HEK293 (cell line): ENCODE data around the gene SRSF4.

Source experiments
- BCL6B ChIP-seq: fragments of 450-650 bp; formaldehyde crosslinking; IDR thresholded peaks from 2 replicates; pipeline ENCODE4 v1.5.1; 2017; ENCODE audit warnings: missing biosample characterization, missing genetic modification characterization
- FEZF1 ChIP-seq: fragments of 450-650 bp; formaldehyde crosslinking; IDR thresholded peaks from 2 replicates; pipeline ENCODE4 v1.5.1; 2016; ENCODE audit warnings: missing biosample characterization, missing genetic modification characterization
- KLF7 ChIP-seq: fragments of 450-650 bp; formaldehyde crosslinking; IDR thresholded peaks from 2 replicates; pipeline ENCODE4 v1.5.1; 2016; ENCODE audit warnings: missing biosample characterization, missing genetic modification characterization, borderline replicate concordance
- SCRT1 ChIP-seq: fragments of 450-650 bp; formaldehyde crosslinking; IDR thresholded peaks from 2 replicates; pipeline ENCODE4 v1.5.1; 2016; ENCODE audit warnings: missing biosample characterization, missing genetic modification characterization, borderline replicate concordance
- SCRT2 ChIP-seq: fragments of 450-650 bp; formaldehyde crosslinking; IDR thresholded peaks from 2 replicates; pipeline ENCODE4 v1.5.1; 2016; ENCODE audit warnings: missing biosample characterization, missing genetic modification characterization
- ZFP37 ChIP-seq: fragments of 450-650 bp; formaldehyde crosslinking; IDR thresholded peaks from 2 replicates; pipeline ENCODE4 v1.5.1; 2016; ENCODE audit warnings: missing biosample characterization, missing genetic modification characterization
- ZNF2 ChIP-seq: fragments of 450-650 bp; formaldehyde crosslinking; IDR thresholded peaks from 2 replicates; pipeline ENCODE4 v1.5.1; 2016; ENCODE audit warnings: missing biosample characterization, missing genetic modification characterization
- ZNF214 ChIP-seq: fragments of 450-650 bp; formaldehyde crosslinking; IDR thresholded peaks from 2 replicates; pipeline ENCODE4 v1.5.1; 2017; ENCODE audit warnings: missing biosample characterization, mild to moderate bottlenecking, missing genetic modification characterization, borderline replicate concordance
- ZNF514 ChIP-seq: fragments of 450-650 bp; formaldehyde crosslinking; IDR thresholded peaks from 2 replicates; pipeline ENCODE4 v1.5.1; 2016; ENCODE audit warnings: missing biosample characterization, missing genetic modification characterization
- ZNF580 ChIP-seq: fragments of 450-650 bp; formaldehyde crosslinking; IDR thresholded peaks from 2 replicates; pipeline ENCODE4 v1.5.1; 2016; ENCODE audit warnings: missing biosample characterization, missing genetic modification characterization
- ZNF610 ChIP-seq: fragments of 450-650 bp; formaldehyde crosslinking; IDR thresholded peaks from 2 replicates; pipeline ENCODE4 v1.5.1; 2016; ENCODE audit warnings: missing biosample characterization, missing genetic modification characterization, borderline replicate concordance
- ZNF621 ChIP-seq: fragments of 450-650 bp; formaldehyde crosslinking; IDR thresholded peaks from 2 replicates; pipeline ENCODE4 v1.5.1; 2017; ENCODE audit warnings: missing biosample characterization, missing genetic modification characterization
- ZNF624 ChIP-seq: fragments of 450-650 bp; formaldehyde crosslinking; IDR thresholded peaks from 2 replicates; pipeline ENCODE4 v1.5.1; 2017; ENCODE audit warnings: missing biosample characterization, missing genetic modification characterization
- ZNF654 ChIP-seq: fragments of 450-650 bp; formaldehyde crosslinking; IDR thresholded peaks from 2 replicates; pipeline ENCODE4 v1.5.1; 2016; ENCODE audit warnings: low read depth, missing biosample characterization, missing genetic modification characterization
- ZNF792 ChIP-seq: fragments of 450-650 bp; formaldehyde crosslinking; IDR thresholded peaks from 2 replicates; pipeline ENCODE4 v1.5.1; 2016; ENCODE audit warnings: missing biosample characterization, missing genetic modification characterization
- ZSCAN23 ChIP-seq: fragments of 450-650 bp; formaldehyde crosslinking; IDR thresholded peaks from 2 replicates; pipeline ENCODE4 v1.5.1; 2016; ENCODE audit warnings: missing biosample characterization, missing genetic modification characterization
- ZSCAN5A ChIP-seq: fragments of 450-650 bp; formaldehyde crosslinking; IDR thresholded peaks from 2 replicates; pipeline ENCODE4 v1.5.1; 2016; ENCODE audit warnings: missing biosample characterization, missing genetic modification characterization
- TF ChIP-seq, protein P1 (sequence below): fragments of 450-650 bp; formaldehyde crosslinking; IDR thresholded peaks from 2 replicates; pipeline ENCODE4 v1.5.1; 2016; ENCODE audit warnings: missing biosample characterization, missing genetic modification characterization
- TF ChIP-seq, protein P2 (sequence below): fragments of 450-650 bp; formaldehyde crosslinking; IDR thresholded peaks from 2 replicates; pipeline ENCODE4 v1.5.1; 2016; ENCODE audit warnings: missing biosample characterization, missing genetic modification characterization
- TF ChIP-seq, protein P3 (sequence below): fragments of 450-650 bp; formaldehyde crosslinking; IDR thresholded peaks from 2 replicates; pipeline ENCODE4 v1.5.1; 2016; ENCODE audit warnings: missing biosample characterization, missing genetic modification characterization
- TF ChIP-seq, protein P4 (sequence below): fragments of 450-650 bp; formaldehyde crosslinking; IDR thresholded peaks from 2 replicates; pipeline ENCODE4 v1.5.1; 2016; ENCODE audit warnings: missing biosample characterization, missing genetic modification characterization, borderline replicate concordance
- TF ChIP-seq, protein P5 (sequence below): fragments of 450-650 bp; formaldehyde crosslinking; IDR thresholded peaks from 2 replicates; pipeline ENCODE4 v1.5.1; 2016; ENCODE audit warnings: missing biosample characterization, missing genetic modification characterization
- TF ChIP-seq, protein P6 (sequence below): fragments of 450-650 bp; formaldehyde crosslinking; IDR thresholded peaks from 2 replicates; pipeline ENCODE4 v1.5.1; 2016; ENCODE audit warnings: missing biosample characterization, missing genetic modification characterization

The SRSF4 gene

GRCh38 chr1:29171089-29171488 lies 10.6 kb downstream of the SRSF4 start (continued):
- TF ChIP-seq, protein P1, sequence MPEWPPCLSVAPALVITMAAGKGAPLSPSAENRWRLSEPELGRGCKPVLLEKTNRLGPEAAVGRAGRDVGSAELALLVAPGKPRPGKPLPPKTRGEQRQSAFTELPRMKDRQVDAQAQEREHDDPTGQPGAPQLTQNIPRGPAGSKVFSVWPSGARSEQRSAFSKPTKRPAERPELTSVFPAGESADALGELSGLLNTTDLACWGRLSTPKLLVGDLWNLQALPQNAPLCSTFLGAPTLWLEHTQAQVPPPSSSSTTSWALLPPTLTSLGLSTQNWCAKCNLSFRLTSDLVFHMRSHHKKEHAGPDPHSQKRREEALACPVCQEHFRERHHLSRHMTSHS (tag by site-specific recombination): no peak
- no peak for TF ChIP-seq ZFP37 (tag by site-specific recombination)
- TF ChIP-seq ZNF610 (tag by site-specific recombination): 0 out of 2 replicates have a peak, but pooled peaks have one; percentile 40
- no peak for TF ChIP-seq ZNF792 (tag by site-specific recombination)
- TF ChIP-seq ZNF214: no peak
- TF ChIP-seq, protein P2, sequence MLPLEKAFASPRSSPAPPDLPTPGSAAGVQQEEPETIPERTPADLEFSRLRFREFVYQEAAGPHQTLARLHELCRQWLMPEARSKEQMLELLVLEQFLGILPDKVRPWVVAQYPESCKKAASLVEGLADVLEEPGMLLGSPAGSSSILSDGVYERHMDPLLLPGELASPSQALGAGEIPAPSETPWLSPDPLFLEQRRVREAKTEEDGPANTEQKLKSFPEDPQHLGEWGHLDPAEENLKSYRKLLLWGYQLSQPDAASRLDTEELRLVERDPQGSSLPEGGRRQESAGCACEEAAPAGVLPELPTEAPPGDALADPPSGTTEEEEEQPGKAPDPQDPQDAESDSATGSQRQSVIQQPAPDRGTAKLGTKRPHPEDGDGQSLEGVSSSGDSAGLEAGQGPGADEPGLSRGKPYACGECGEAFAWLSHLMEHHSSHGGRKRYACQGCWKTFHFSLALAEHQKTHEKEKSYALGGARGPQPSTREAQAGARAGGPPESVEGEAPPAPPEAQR (tag by site-specific recombination): no peak
- no peak for TF ChIP-seq KLF7
- TF ChIP-seq, protein P3, sequence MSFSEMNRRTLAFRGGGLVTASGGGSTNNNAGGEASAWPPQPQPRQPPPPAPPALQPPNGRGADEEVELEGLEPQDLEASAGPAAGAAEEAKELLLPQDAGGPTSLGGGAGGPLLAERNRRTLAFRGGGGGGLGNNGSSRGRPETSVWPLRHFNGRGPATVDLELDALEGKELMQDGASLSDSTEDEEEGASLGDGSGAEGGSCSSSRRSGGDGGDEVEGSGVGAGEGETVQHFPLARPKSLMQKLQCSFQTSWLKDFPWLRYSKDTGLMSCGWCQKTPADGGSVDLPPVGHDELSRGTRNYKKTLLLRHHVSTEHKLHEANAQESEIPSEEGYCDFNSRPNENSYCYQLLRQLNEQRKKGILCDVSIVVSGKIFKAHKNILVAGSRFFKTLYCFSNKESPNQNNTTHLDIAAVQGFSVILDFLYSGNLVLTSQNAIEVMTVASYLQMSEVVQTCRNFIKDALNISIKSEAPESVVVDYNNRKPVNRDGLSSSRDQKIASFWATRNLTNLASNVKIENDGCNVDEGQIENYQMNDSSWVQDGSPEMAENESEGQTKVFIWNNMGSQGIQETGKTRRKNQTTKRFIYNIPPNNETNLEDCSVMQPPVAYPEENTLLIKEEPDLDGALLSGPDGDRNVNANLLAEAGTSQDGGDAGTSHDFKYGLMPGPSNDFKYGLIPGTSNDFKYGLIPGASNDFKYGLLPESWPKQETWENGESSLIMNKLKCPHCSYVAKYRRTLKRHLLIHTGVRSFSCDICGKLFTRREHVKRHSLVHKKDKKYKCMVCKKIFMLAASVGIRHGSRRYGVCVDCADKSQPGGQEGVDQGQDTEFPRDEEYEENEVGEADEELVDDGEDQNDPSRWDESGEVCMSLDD (tag by site-specific recombination): no peak
- peak; percentile 81 for TF ChIP-seq ZNF580 (tag by site-specific recombination)
- no peak; the same call in 1 of the 2 replicates for TF ChIP-seq SCRT1 (tag by site-specific recombination)
- no peak for TF ChIP-seq ZNF514 (tag by site-specific recombination)
- no peak for TF ChIP-seq ZNF654 (tag by site-specific recombination)
- TF ChIP-seq BCL6B: no peak
- no peak for TF ChIP-seq ZSCAN23 (tag by site-specific recombination)
- TF ChIP-seq ZSCAN5A: no peak
- no peak for TF ChIP-seq SCRT2 (tag by site-specific recombination)
- TF ChIP-seq, protein P4, sequence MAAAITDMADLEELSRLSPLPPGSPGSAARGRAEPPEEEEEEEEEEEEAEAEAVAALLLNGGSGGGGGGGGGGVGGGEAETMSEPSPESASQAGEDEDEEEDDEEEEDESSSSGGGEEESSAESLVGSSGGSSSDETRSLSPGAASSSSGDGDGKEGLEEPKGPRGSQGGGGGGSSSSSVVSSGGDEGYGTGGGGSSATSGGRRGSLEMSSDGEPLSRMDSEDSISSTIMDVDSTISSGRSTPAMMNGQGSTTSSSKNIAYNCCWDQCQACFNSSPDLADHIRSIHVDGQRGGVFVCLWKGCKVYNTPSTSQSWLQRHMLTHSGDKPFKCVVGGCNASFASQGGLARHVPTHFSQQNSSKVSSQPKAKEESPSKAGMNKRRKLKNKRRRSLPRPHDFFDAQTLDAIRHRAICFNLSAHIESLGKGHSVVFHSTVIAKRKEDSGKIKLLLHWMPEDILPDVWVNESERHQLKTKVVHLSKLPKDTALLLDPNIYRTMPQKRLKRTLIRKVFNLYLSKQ: no peak
- TF ChIP-seq FEZF1 (tag by site-specific recombination): peak; percentile 44; the same call in 1 of the 2 replicates
- TF ChIP-seq ZNF621: no peak
- TF ChIP-seq ZNF624: no peak
- no peak for TF ChIP-seq ZNF2
- TF ChIP-seq, protein P5, sequence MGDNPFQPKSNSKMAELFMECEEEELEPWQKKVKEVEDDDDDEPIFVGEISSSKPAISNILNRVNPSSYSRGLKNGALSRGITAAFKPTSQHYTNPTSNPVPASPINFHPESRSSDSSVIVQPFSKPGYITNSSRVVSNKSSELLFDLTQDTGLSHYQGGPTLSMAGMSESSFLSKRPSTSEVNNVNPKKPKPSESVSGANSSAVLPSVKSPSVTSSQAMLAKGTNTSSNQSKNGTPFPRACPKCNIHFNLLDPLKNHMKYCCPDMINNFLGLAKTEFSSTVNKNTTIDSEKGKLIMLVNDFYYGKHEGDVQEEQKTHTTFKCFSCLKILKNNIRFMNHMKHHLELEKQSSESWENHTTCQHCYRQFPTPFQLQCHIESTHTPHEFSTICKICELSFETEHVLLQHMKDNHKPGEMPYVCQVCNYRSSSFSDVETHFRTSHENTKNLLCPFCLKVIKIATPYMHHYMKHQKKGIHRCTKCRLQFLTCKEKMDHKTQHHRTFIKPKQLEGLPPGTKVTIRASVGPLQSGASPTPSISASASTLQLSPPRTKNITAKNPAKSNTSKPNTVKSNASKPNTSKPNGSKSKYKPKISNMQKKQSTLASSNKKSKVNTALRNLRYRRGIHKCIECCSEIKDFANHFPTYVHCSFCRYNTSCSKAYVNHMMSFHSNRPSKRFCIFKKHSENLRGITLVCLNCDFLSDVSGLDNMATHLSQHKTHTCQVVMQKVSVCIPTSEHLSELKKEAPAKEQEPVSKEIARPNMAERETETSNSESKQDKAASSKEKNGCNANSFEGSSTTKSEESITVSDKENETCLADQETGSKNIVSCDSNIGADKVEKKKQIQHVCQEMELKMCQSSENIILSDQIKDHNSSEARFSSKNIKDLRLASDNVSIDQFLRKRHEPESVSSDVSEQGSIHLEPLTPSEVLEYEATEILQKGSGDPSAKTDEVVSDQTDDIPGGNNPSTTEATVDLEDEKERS (tag by site-specific recombination): no peak
- TF ChIP-seq, protein P6, sequence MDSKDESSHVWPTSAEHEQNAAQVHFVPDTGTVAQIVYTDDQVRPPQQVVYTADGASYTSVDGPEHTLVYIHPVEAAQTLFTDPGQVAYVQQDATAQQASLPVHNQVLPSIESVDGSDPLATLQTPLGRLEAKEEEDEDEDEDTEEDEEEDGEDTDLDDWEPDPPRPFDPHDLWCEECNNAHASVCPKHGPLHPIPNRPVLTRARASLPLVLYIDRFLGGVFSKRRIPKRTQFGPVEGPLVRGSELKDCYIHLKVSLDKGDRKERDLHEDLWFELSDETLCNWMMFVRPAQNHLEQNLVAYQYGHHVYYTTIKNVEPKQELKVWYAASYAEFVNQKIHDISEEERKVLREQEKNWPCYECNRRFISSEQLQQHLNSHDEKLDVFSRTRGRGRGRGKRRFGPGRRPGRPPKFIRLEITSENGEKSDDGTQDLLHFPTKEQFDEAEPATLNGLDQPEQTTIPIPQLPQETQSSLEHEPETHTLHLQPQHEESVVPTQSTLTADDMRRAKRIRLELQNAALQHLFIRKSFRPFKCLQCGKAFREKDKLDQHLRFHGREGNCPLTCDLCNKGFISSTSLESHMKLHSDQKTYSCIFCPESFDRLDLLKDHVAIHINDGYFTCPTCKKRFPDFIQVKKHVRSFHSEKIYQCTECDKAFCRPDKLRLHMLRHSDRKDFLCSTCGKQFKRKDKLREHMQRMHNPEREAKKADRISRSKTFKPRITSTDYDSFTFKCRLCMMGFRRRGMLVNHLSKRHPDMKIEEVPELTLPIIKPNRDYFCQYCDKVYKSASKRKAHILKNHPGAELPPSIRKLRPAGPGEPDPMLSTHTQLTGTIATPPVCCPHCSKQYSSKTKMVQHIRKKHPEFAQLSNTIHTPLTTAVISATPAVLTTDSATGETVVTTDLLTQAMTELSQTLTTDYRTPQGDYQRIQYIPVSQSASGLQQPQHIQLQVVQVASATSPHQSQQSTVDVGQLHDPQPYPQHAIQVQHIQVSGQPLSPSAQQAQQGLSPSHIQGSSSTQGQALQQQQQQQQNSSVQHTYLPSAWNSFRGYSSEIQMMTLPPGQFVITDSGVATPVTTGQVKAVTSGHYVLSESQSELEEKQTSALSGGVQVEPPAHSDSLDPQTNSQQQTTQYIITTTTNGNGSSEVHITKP: 0 out of 2 replicates have a peak, but pooled peaks have one; percentile 16
